Measurements from ENCODE around the gene TGIF2LX.
"Not testable (repeated sequence)": the region's sequence is repeated elsewhere in the genome, so short reads cannot be mapped to it uniquely, and the experiment has no call there.

TGIF2LX gene

GRCh38 chrX:89921665-89922064, at the start of gene TGIF2LX:
TSS of gene TGIF2LX (plus strand) at chrX:89921908. CDS start at chrX:89922086, 178 bp downstream.
- not testable (repeated sequence) for DNase-seq

DNA sequence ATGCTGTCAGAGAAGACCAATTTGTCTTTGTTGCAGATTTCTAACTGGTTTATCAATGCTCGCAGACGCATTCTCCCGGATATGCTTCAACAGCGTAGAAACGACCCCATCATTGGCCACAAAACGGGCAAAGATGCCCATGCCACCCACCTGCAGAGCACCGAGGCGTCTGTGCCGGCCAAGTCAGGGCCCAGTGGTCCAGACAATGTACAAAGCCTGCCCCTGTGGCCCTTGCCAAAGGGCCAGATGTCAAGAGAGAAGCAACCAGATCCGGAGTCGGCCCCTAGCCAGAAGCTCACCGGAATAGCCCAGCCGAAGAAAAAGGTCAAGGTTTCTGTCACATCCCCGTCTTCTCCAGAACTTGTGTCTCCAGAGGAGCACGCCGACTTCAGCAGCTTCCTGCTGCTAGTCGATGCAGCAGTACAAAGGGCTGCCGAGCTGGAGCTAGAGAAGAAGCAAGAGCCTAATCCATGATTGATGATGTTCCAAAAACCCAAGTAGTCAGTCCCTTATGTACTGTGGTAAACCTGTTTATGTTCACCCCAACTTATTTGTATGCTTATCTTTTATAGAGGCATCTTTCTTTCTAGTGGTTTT, 728 bp downstream of the TGIF2LX start:
- not testable (repeated sequence) for DNase-seq

GRCh38 chrX:89943077-89943476, 21.4 kb downstream of the TGIF2LX start:
- DNase-seq = not testable (repeated sequence)

DNA sequence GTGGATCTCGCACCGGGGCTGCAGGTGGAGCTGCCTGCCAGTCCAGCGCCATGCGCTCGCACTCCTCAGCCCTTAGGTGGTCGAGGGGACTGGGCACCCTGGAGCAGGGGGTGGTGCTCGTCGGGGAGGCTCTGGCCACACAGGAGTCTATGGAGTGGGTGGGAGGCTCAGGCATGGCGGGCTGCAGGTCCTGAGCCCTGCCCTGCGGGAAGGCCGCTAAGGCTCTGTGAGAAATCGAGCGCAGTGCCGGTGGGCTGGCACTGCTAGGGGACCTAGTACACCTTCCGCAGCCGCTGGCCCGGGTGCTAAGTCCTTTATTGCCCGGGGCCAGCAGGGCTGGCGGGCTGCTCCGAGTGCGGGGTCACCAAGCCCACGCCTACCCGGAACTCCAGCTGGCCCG, 43.9 kb downstream of the TGIF2LX start:
- DNase-seq = not testable (repeated sequence)

Data from activated CD4-positive, alpha-beta T cell treated with anti-CD3 and anti-CD28 coated beads, Interleukin-10, Interleukin-2, amounts not matched to agents 100 ng/mL and 50 ng/mL, durations not matched to agents 16 hours and 8 hours (primary cell).